HepG2 (cell line): ENCODE results near the gene BTBD19. TPM values are rescaled to one million over a fixed set of nuclear protein-coding genes. Genes with fewer than 3 reads are reported as not detected.

Source experiments
- ATF4 ChIP-seq, 2 experiments: fragments of 450-650 bp in 1 of 2; sonication (generic) in 1 of 2; formaldehyde crosslinking; IDR thresholded peaks; 2 replicates each; pipeline versions ENCODE4 v1.5.0 to v1.8.0; 2020 to 2022; ENCODE audit warnings: mild to moderate bottlenecking in 1 of 2, missing genetic modification reagents in 1 of 2
- CC2D1A ChIP-seq: sonication (generic); formaldehyde crosslinking; IDR thresholded peaks from 2 replicates; pipeline ENCODE4 v1.8.1; 2023; ENCODE audit warnings: mild to moderate bottlenecking, missing genetic modification reagents
- FOXA1 ChIP-seq, 2 experiments: fragments of 450-650 bp in 1 of 2; sonication (generic) in 1 of 2; formaldehyde crosslinking in 1 of 2; IDR thresholded peaks; 2 replicates each; pipeline versions ENCODE4 v1.4.0 to v1.6.1; 2016 to 2020; ENCODE audit warnings: missing genetic modification reagents in 1 of 2
- GATA4 ChIP-seq: sonication (generic); IDR thresholded peaks from 2 replicates; pipeline ENCODE4 v1.6.1; 2016; ENCODE audit warnings: antibody characterized with exemption, low read depth, borderline replicate concordance
- MAFG ChIP-seq: sonication (generic); formaldehyde crosslinking; IDR thresholded peaks from 2 replicates; pipeline ENCODE4 v1.5.1; 2020; ENCODE audit warnings: mild to moderate bottlenecking, missing genetic modification reagents
- MED13 ChIP-seq: sonication (generic); formaldehyde crosslinking; IDR thresholded peaks from 2 replicates; pipeline ENCODE4 v1.5.0; 2020; ENCODE audit warnings: missing genetic modification reagents
- NFAT5 ChIP-seq: sonication (generic); formaldehyde crosslinking; IDR thresholded peaks from 2 replicates; pipeline ENCODE4 v1.4.0; 2020; ENCODE audit warnings: missing genetic modification reagents
- PAWR ChIP-seq: sonication (generic); formaldehyde crosslinking; IDR thresholded peaks from 2 replicates; pipeline ENCODE4 v1.4.0; 2020; ENCODE audit warnings: missing genetic modification reagents, mild to moderate bottlenecking, borderline replicate concordance
- RARA ChIP-seq: IDR thresholded peaks from 2 replicates; pipeline ENCODE4 v1.6.1; 2016; ENCODE audit warnings: missing genetic modification reagents, missing compliant biosample characterization
- TBX3 ChIP-seq: fragments of 450-650 bp; IDR thresholded peaks from 2 replicates; pipeline ENCODE4 v1.6.1; 2017; ENCODE audit warnings: antibody characterized with exemption, mild to moderate bottlenecking, inconsistent platforms, borderline replicate concordance
- TMF1 ChIP-seq: sonication (generic); formaldehyde crosslinking; IDR thresholded peaks from 2 replicates; pipeline ENCODE4 v1.8.1; 2022; ENCODE audit warnings: low read depth, missing genetic modification reagents
- ZBTB38 ChIP-seq: sonication (generic); formaldehyde crosslinking; IDR thresholded peaks from 2 replicates; pipeline ENCODE4 v1.5.1; 2020; ENCODE audit warnings: mild to moderate bottlenecking, missing genetic modification reagents
- ZEB1 ChIP-seq: IDR thresholded peaks from 2 replicates; pipeline ENCODE4 v1.6.1; 2012; ENCODE audit warnings: mild to moderate bottlenecking, low read depth, inconsistent platforms; ENCODE audit not compliant: insufficient replicate concordance
- ZFP36L1 ChIP-seq: sonication (generic); formaldehyde crosslinking; IDR thresholded peaks from 2 replicates; pipeline ENCODE4 v1.8.0; 2022; ENCODE audit warnings: mild to moderate bottlenecking, missing genetic modification reagents, moderate library complexity
- ZHX1 ChIP-seq: sonication (generic); formaldehyde crosslinking; IDR thresholded peaks from 2 replicates; pipeline ENCODE4 v1.8.1; 2022; ENCODE audit warnings: low read depth, mild to moderate bottlenecking, missing genetic modification reagents
- ZNF180 ChIP-seq: sonication (generic); formaldehyde crosslinking; IDR thresholded peaks from 2 replicates; pipeline ENCODE4 v1.4.0; 2020; ENCODE audit warnings: low read depth, missing genetic modification reagents, borderline replicate concordance
- ZNF567 ChIP-seq: sonication (generic); formaldehyde crosslinking; IDR thresholded peaks from 2 replicates; pipeline ENCODE4 v1.8.1; 2023; ENCODE audit warnings: mild to moderate bottlenecking, missing genetic modification reagents, borderline replicate concordance
- ZNF570 ChIP-seq: sonication (generic); formaldehyde crosslinking; IDR thresholded peaks from 2 replicates; pipeline ENCODE4 v1.4.0; 2020; ENCODE audit warnings: mild to moderate bottlenecking, missing genetic modification reagents, borderline replicate concordance
- ZNF607 ChIP-seq: sonication (generic); formaldehyde crosslinking; IDR thresholded peaks from 2 replicates; pipeline ENCODE4 v1.5.1; 2020; ENCODE audit warnings: missing genetic modification reagents, mild to moderate bottlenecking, borderline replicate concordance
- polyA plus RNA-seq, 8 experiments: library from polyadenylated mRNA; depleted of rRNA in 3 of 8; stranded (reverse) in 7 of 8; unstranded in 1 of 8; fragments of >200 nt; fragmentation: Illumina TruSeq in 4 of 8; extraction: Trizol in 4 of 8; gene quantifications; 2 replicates each; pipeline versions ENCODE4 v1.2.1 to v1.2.3, GENCODE V29; 2011 to 2016; ENCODE audit warnings: low read depth in 4 of 8, missing spikeins in 1 of 8, mixed read lengths in 1 of 8; ENCODE audit not compliant: insufficient read depth in 1 of 8
- total RNA-seq, 5 experiments: library from RNA; depleted of rRNA; stranded (reverse); fragments of >200 nt; fragmentation: Illumina TruSeq; extraction: Trizol; gene quantifications; 2 replicates each; pipeline ENCODE4 v1.2.3, GENCODE V29; 2016; ENCODE audit warnings: low read depth in 1 of 5

Gene BTBD19
- total and polyA plus RNA-seq, 2 of the 13 experiments (the other 11 are each of a cell fraction or from before 2014, with no cell fraction given) = 2.7 to 6.7 TPM

- no peak for TF ChIP-seq NFAT5
- no peak for TF ChIP-seq FOXA1 (IDR thresholded peaks at IDR 0.05)
- TF ChIP-seq FOXA1 (CRISPR knock-in tag; IDR thresholded peaks at IDR 0.05) = no peak
- TF ChIP-seq TMF1 (CRISPR knock-in tag) = no peak
- TF ChIP-seq ZEB1 = no peak
- peak; percentile 78; the same call in 1 of the 2 replicates for TF ChIP-seq RARA (CRISPR knock-in tag)
- no peak for TF ChIP-seq ATF4 (CRISPR knock-in tag; IDR thresholded peaks at IDR 0.05)
- no peak for TF ChIP-seq ZNF180 (CRISPR knock-in tag)
- TF ChIP-seq MED13 (CRISPR knock-in tag) = 0 out of 2 replicates have a peak, but pooled peaks have one; percentile 10
- no peak for TF ChIP-seq ZNF567 (CRISPR knock-in tag)
- TF ChIP-seq ZFP36L1 (CRISPR knock-in tag) = peak; percentile 64; the same call in 1 of the 2 replicates
- no peak for TF ChIP-seq ZNF570
- no peak for TF ChIP-seq PAWR
- TF ChIP-seq MAFG (CRISPR knock-in tag) = no peak
- TF ChIP-seq ZNF607 = no peak
- no peak for TF ChIP-seq GATA4
- peak; percentile 74; the same call in 1 of the 2 replicates for TF ChIP-seq ZHX1 (CRISPR knock-in tag)
- peak; percentile 36; the same call in 1 of the 2 replicates for TF ChIP-seq ZBTB38
- TF ChIP-seq CC2D1A (CRISPR knock-in tag) = no peak
- no peak for TF ChIP-seq TBX3
These were observed 1.5 kb upstream of the BTBD19 start, which contains the start of gene DYNLT4 (continued) for GRCh38 chr1:44806704-44807363.
